Adrenal gland (tissue), 12 donors: Measurements from ENCODE around the gene WDR35. TPM values are rescaled to one million over a fixed set of nuclear protein-coding genes. Genes with fewer than 3 reads are reported as not detected.

Experiments used
- DNase-seq, 7 donors: peaks; one replicate each; pipeline ENCODE4 v3.0.0-alpha.2; 2019 to 2020
- H3K27ac ChIP-seq, 5 donors: fragments of 200-600 bp; sonication (generic) in 4 of 5; 1 replicate in 3 of 5; 2 replicates in 2 of 5; pipeline versions ENCODE4 v1.5.1 to v1.8.0; 2016 to 2020; ENCODE audit warnings: mild to moderate bottlenecking in 1 of 5
- H3K27me3 ChIP-seq: fragments of 200-600 bp; 2 replicates; pipeline ENCODE4 v1.8.0; 2021
- H3K36me3 ChIP-seq, 2 donors: fragments of 200-600 bp; replicated peaks in 1 of 2; 1 replicate in 1 of 2; 2 replicates in 1 of 2; pipeline versions ENCODE4 v1.5.1 to v1.8.0; 2018 to 2022
- H3K4me1 ChIP-seq, 2 donors: fragments of 200-600 bp; replicated peaks in 1 of 2; 1 replicate in 1 of 2; 2 replicates in 1 of 2; pipeline versions ENCODE4 v1.5.1 to v1.8.0; 2018 to 2021
- H3K4me3 ChIP-seq, 4 donors: fragments of 200-600 bp; sonication (generic) in 3 of 4; one replicate each; pipeline ENCODE4 v1.5.1; 2016 to 2018
- H3K9me3 ChIP-seq, 3 donors: fragments of 200-600 bp; sonication (generic) in 1 of 3; replicated peaks in 1 of 3; 1 replicate in 2 of 3; 2 replicates in 1 of 3; pipeline versions ENCODE4 v1.5.1 to v1.8.0; 2016 to 2021
- POLR2A ChIP-seq, 2 donors: fragments of 450-650 bp; IDR thresholded peaks; one replicate each; pipeline ENCODE4 v1.6.1; 2017; ENCODE audit warnings: antibody characterized with exemption in 2 of 2, mild to moderate bottlenecking in 2 of 2, moderate library complexity in 1 of 2
- WGBS, 4 donors: extraction: QIAGEN DNeasy Blood & Tissue Kit in 2 of 4; methylation state at CpG; one replicate each; pipeline versions ENCODE4 v1.1.5 to v1.1.7; 2013 to 2017; 5-methylcytosine and 5-hydroxymethylcytosine counted together
- intact Hi-C, 2 donors: fragments of 100-400 bp; cut with DNase I; formaldehyde crosslinking; loops; one replicate each; pipeline versions ENCODE4 v1.14.1 to v1.15.0; 2022 to 2023
- polyA plus RNA-seq, 3 donors: library from polyadenylated mRNA; stranded (reverse); fragments of 200-250 nt in 2 of 3; fragments of 350-450 nt in 1 of 3; fragmentation: Illumina TruSeq in 1 of 3; extraction: RNeasy Lipid Tissue Mini Kit (QIAGEN cat#74804) in 1 of 3; gene quantifications; one replicate each; pipeline ENCODE4 v1.2.3, GENCODE V29; 2013 to 2014
- total RNA-seq, 9 donors: library from RNA; depleted of rRNA in 4 of 9; stranded (reverse); fragments of >200 nt in 4 of 9; fragments of 120-200 nt in 1 of 9; fragmentation: NEBNext Ultra II Directional in 1 of 9; extraction: Animal tissue kit (Norgen Biotek cat#: 25700) in 1 of 9; gene quantifications; one replicate each; pipeline versions ENCODE4 v1.1.0 to v1.2.4, GENCODE V29; 2013 to 2023
- TF ChIP-seq, protein P1 (sequence below), 6 experiments: fragments of 450-650 bp in 4 of 6; fragments of 200-600 bp in 2 of 6; sonication (generic) in 1 of 6; IDR thresholded peaks; 1 replicate in 5 of 6; 2 replicates in 1 of 6; pipeline versions ENCODE4 v1.5.1 to v1.8.0; 2016 to 2021; ENCODE audit warnings: antibody characterized with exemption in 6 of 6, mild to moderate bottlenecking in 2 of 6, moderate library complexity in 1 of 6
- donor health status: healthy with polysubstance abuse.
- donor health status: Bipolar disorder and iron deficiency.
- donor health status: DM: yes; HTN: yes; CAD: no.
- donor health status: DM: no; HTN: no; CAD: no.
- donor health status: DM: no; HTN: no; CAD: no.
- donor health status: DM: yes; HTN: yes; CAD: no.

The WDR35 gene
- total and polyA plus RNA-seq, 12 donors: 3.7 to 14.4 (median 9.9) TPM

DNA sequence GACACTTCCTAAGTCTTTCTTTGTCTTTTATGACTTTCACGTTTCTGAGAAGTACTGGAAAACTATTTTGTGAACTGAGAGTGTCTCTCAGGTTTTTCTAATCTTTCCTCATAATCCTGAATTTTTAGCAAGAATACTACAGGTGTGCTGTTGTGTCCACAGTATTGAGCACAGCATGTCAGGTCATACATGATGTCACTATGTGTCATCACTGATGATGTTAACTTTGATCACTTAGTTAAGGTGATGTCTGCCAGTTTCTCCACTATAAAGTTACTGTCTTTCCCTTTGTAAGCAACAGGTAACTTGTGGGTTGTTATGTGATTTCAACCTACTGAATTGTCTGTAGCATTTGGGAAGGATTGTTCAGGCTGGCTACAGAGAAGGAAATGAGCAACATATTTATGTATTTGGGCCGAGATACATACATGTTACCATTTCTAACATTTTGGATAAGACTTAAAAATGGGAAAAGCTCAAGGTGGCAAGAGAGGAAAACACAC, 11.5 kb upstream of the WDR35 start:
- DNase-seq: no peak
- TF ChIP-seq POLR2A (IDR thresholded peaks at IDR 0.05): no peak
- TF ChIP-seq, protein P1, sequence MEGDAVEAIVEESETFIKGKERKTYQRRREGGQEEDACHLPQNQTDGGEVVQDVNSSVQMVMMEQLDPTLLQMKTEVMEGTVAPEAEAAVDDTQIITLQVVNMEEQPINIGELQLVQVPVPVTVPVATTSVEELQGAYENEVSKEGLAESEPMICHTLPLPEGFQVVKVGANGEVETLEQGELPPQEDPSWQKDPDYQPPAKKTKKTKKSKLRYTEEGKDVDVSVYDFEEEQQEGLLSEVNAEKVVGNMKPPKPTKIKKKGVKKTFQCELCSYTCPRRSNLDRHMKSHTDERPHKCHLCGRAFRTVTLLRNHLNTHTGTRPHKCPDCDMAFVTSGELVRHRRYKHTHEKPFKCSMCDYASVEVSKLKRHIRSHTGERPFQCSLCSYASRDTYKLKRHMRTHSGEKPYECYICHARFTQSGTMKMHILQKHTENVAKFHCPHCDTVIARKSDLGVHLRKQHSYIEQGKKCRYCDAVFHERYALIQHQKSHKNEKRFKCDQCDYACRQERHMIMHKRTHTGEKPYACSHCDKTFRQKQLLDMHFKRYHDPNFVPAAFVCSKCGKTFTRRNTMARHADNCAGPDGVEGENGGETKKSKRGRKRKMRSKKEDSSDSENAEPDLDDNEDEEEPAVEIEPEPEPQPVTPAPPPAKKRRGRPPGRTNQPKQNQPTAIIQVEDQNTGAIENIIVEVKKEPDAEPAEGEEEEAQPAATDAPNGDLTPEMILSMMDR (IDR thresholded peaks at IDR 0.05): no peak
- Histone ChIP-seq H3K4me1 (no peaks in the 10 kb centered on the region), H3K27ac (no peak overlapping the region), H3K4me3 (no peak overlapping the region), H3K27me3 (no peaks in the 10 kb centered on the region), H3K9me3 (no peaks in the 10 kb centered on the region), H3K36me3 (no peaks in the 10 kb centered on the region)
- intact Hi-C loops: no loop called here
- WGBS, 4 donors: 63 to 79% (median 77%) methylated on average over 2 of the region's 2 CpGs

DNA sequence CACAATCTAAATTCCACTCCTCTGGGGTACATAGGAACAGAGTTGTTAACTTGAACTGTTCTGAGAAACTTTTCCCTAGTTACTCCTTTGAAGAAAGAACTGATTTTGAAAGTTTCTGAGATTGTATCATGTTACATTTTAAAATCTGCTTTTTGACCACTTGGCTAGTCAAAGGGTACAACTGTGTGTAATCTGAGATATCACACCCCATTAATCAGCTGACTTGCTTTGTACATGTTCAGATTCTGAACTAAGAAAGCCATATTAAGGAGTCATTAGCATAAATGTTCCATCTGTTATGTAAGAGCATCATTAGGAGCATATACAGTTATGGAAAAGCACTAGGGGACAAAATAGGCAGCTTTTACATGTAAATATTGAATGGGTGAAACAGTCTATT, 3.8 kb upstream of the WDR35 start:
- intact Hi-C loops: no loop called here
- DNase-seq: no peak
- H3K4me1 ChIP-seq: peaks cover 6 to 11% of the 10 kb centered on the region in 2 donors
- no peaks in the 10 kb centered on the region for H3K9me3 ChIP-seq
- no peaks in the 10 kb centered on the region for H3K27me3 ChIP-seq
- no peak overlapping the region for H3K27ac ChIP-seq
- H3K4me3 ChIP-seq: no peak overlapping the region
- H3K36me3 ChIP-seq: no peaks in the 10 kb centered on the region
- TF ChIP-seq POLR2A (IDR thresholded peaks at IDR 0.05): no peak
- TF ChIP-seq, protein P1 (IDR thresholded peaks at IDR 0.05): no peak

DNA sequence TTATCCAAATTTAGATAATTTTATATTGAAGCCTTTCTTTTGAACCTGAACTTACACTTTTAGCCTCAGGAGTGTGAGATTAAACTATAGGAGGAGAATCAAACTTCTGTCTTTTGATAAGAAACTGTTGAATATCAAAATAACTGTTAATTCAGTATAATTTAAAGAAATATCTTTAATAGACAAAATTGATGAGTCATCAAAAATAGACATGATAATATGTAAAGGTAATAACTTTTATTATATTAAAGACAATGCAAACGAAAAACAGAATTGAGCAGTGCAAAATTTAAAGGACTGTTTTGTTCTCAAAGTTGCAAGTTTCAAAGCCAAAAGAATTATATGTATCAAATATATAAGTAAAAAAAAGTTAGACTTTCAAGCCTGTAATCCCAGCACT, 2.0 kb upstream of the WDR35 start:
- Histone ChIP-seq H3K4me1 (peaks cover 6 to 17% of the 10 kb centered on the region in 2 donors), H3K27ac (no peak overlapping the region), H3K9me3 (no peaks in the 10 kb centered on the region), H3K4me3 (no peak overlapping the region), H3K36me3 (no peaks in the 10 kb centered on the region), H3K27me3 (no peaks in the 10 kb centered on the region)
- TF ChIP-seq, protein P1 (IDR thresholded peaks at IDR 0.05): no peak
- no peak for TF ChIP-seq POLR2A (IDR thresholded peaks at IDR 0.05)
- intact Hi-C loops: no loop called here
- WGBS, 4 donors: 77 to 83% (median 79%) methylated on average over 1 of the region's 1 CpG
- DNase-seq: no peak

DNA sequence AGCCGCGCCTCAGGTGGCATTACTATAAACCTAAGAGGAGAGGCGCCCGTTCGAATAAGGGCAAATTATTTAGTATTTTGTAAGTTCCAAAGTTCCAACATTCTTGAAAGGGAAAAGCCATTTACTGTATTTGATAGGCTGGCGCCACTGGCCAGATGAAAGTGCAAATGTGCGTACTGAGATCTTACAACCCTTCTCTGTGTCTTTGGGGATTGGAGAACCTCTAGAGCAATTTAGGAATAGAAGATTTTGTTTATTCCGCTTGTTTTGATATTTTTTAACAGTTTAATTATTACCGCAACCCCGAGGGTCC, 467 bp upstream of the WDR35 start:
- Histone ChIP-seq H3K27me3 (no peaks in the 10 kb centered on the region), H3K36me3 (no peaks in the 10 kb centered on the region), H3K4me1 (peaks cover 6 to 17% of the 10 kb centered on the region in 2 donors), H3K27ac (peak overlapping the region in 2 of 5 donors; percentile 29 to 61), H3K4me3 (peak overlapping the region; percentile 15 to 84 (median 51)), H3K9me3 (no peaks in the 10 kb centered on the region)
- intact Hi-C loops: no loop called here
- DNase-seq: no peak
- TF ChIP-seq, protein P1 (IDR thresholded peaks at IDR 0.05): peak in 1 of 6 experiments; percentile 1
- TF ChIP-seq POLR2A (IDR thresholded peaks at IDR 0.05): no peak
- WGBS, 4 donors: 17 to 26% (median 19%) methylated on average over 8 to 10 of the region's 10 CpGs
